ENCODE results near the gene GALNT10. TPM values are rescaled to one million over a fixed set of nuclear protein-coding genes. Genes with fewer than 3 reads are reported as not detected.

The GALNT10 gene
- total and polyA plus RNA-seq, 2 of the 4 experiments (the other 2 are of a cell fraction): 46.2 to 67.0 TPM

GRCh38 chr5:154298065-154298464, 107.5 kb downstream of the GALNT10 start:
- in situ Hi-C loops (cut with MboI; ENCODE audit: low sequenced_read_pairs) (no loop called here), intact Hi-C loops (cut with micrococcal nuclease) (no loop called here), dilution Hi-C loops (cut with HindIII; ENCODE audit: low sequenced_read_pairs, unreplicated experiment) (no loop called here)
- Histone ChIP-seq H3K4me1 (ENCODE audit: control insufficient read depth, insufficient read depth, low read length) (no peaks in the 10 kb centered on the region), H3K36me3 (ENCODE audit: control insufficient read depth, insufficient read depth, low read length) (peaks cover 11% of the 10 kb centered on the region), H2BK5ac (ENCODE audit: low read depth, low read length, poor library complexity, severe bottlenecking) (no peak overlapping the region), H2AK9ac (replicated peaks; ENCODE audit: low read depth, low read length, poor library complexity) (no peak overlapping the region), H3K27me3 (ENCODE audit: control insufficient read depth, insufficient read depth, low read length) (no peaks in the 10 kb centered on the region), H3K4me3 (ENCODE audit: insufficient read depth, low read depth, low read length) (no peak overlapping the region), H3K56ac (ENCODE audit: extremely low read depth, insufficient read depth, low read length) (no peak overlapping the region), H3K4me2 (ENCODE audit: low read depth, low read length) (no peak overlapping the region), H3K9ac (ENCODE audit: low read depth, low read length) (no peak overlapping the region), H4K20me1 (ENCODE audit: insufficient read depth, low read length) (no peaks in the 10 kb centered on the region), H3K14ac (replicated peaks; ENCODE audit: low read depth, low read length) (no peak overlapping the region), H3K9me3 (ENCODE audit: control insufficient read depth, insufficient read depth, low read length) (no peaks in the 10 kb centered on the region), H4K8ac (ENCODE audit: low read depth in 2 of 2, low read length in 2 of 2) (no peak overlapping the region), H2BK120ac (ENCODE audit: low read depth, low read length) (no peak overlapping the region), H3K18ac (ENCODE audit: low read depth, low read length) (no peak overlapping the region), H3K9me1 (ENCODE audit: insufficient read depth, low read length) (peaks cover 11% of the 10 kb centered on the region), H4K91ac (ENCODE audit: insufficient read depth, low read depth, low read length) (no peak overlapping the region), H2AK5ac (ENCODE audit: low read depth, low read length) (no peak overlapping the region), H3K4ac (ENCODE audit: low read depth, low read length) (no peak overlapping the region), H3K23ac (ENCODE audit: low read depth, low read length) (no peak overlapping the region), H3K79me1 (ENCODE audit: low read depth in 1 of 2, low read length in 2 of 2) (peaks cover 21 to 31% of the 10 kb centered on the region in 2 experiments; a peak in 3 of 4 replicates), H3K27ac (ENCODE audit: insufficient read depth, low read length) (no peak overlapping the region), H2BK20ac (ENCODE audit: low read depth, low read length) (no peak overlapping the region), H2AFZ (replicated peaks; ENCODE audit: low read length, poor library complexity) (no peak overlapping the region), H4K5ac (ENCODE audit: low read depth, low read length) (no peak overlapping the region), H2BK15ac (ENCODE audit: low read depth, low read length) (no peak overlapping the region)
- no TSS peak for BruUV-seq (replicated peaks)
- POLR2A ChIA-PET (ENCODE audit: unreplicated experiment): no interaction called here
- no peak for DNase-seq
- 100% methylated on average over 1 of the region's 3 CpGs; no CpG with 5 or more reads in 1 of the 2 experiments for WGBS, 2 experiments (ENCODE audit: extremely low coverage in 2 of 2, insufficient read length in 1 of 2)
- TF ChIP-seq MAZ (IDR thresholded peaks at IDR 0.05; ENCODE audit: borderline replicate concordance, low read depth, low read length): no peak
- no peak for TF ChIP-seq SMC3 (IDR thresholded peaks at IDR 0.05; ENCODE audit: low read depth, low read length)
- no peak for TF ChIP-seq RAD21 (IDR thresholded peaks at IDR 0.05; ENCODE audit: low read length)
- no peak for TF ChIP-seq MXI1 (IDR thresholded peaks at IDR 0.05; ENCODE audit: borderline replicate concordance, low read depth, low read length)
- TF ChIP-seq USF2 (IDR thresholded peaks at IDR 0.05; ENCODE audit: low read depth, low read length): no peak
- no peak for TF ChIP-seq CEBPB (IDR thresholded peaks at IDR 0.05; ENCODE audit: low read depth, low read length)
- TF ChIP-seq RCOR1 (IDR thresholded peaks at IDR 0.05; ENCODE audit: insufficient replicate concordance, low read length): no peak
- CTCF ChIA-PET: no interaction called here
- ATAC-seq (ENCODE audit: low read depth): no peak

Data from IMR-90 (cell line).